A549 (cell line): Measurements from ENCODE around the gene CDCA7L. TPM values are rescaled to one million over a fixed set of nuclear protein-coding genes. Genes with fewer than 3 reads are reported as not detected.

Experiments
- ATAC-seq, 2 experiments: fragments of 200-7000 bp in 1 of 2; fragments of >200 bp in 1 of 2; cut with Nextera tagmentation in 1 of 2; cut with Tn5 transposase in 1 of 2; 3 replicates each; pipeline versions ENCODE4 v1.8.0 to v1.9.1; 2018 to 2020; ENCODE audit warnings: mild to moderate bottlenecking in 1 of 2, moderate library complexity in 1 of 2
- CTCF ChIA-PET: fragments of 300-600 bp; sonication (Branson Sonifier 250); formaldehyde crosslinking; extraction: SDS; loops from one replicate; lab custom pipeline; 2021; ENCODE audit warnings: antibody characterized with exemption, inconsistent platforms; lab: Yijun Ruan, JAX
- POLR2A ChIA-PET: fragments of 350-600 bp; formaldehyde crosslinking; extraction: SDS; loops from one replicate; lab custom pipeline; 2021; ENCODE audit warnings: antibody characterized with exemption, inconsistent platforms; lab: Yijun Ruan, JAX
- DNase-seq, 2 experiments: peaks; one replicate each; pipeline versions ENCODE4 v3.0.0 to v3.0.0-alpha.2; 2011 to 2016; ENCODE audit warnings: low read depth in 1 of 2, low spot score in 1 of 2
- FAIRE-seq: peaks from 2 replicates; lab custom pipeline; 2011; peaks lifted over from hg19 to GRCh38; lab: Jason Lieb, UNC
- H3K27ac ChIP-seq, 2 experiments: fragments of >200 bp; sonication (Bioruptor Twin); formaldehyde crosslinking; 3 replicates each; pipeline ENCODE4 v1.5.1; 2016 to 2017
- H3K4me1 ChIP-seq: fragments of >200 bp; sonication (Bioruptor Twin); formaldehyde crosslinking; 3 replicates; pipeline ENCODE4 v1.6.1; 2016
- H3K4me2 ChIP-seq: fragments of >200 bp; sonication (Bioruptor Twin); formaldehyde crosslinking; 3 replicates; pipeline ENCODE4 v1.6.1; 2016
- H3K4me3 ChIP-seq: fragments of >200 bp; sonication (Bioruptor Twin); formaldehyde crosslinking; 3 replicates; pipeline ENCODE4 v1.5.1; 2016
- H3K9me3 ChIP-seq: fragments of >200 bp; sonication (Bioruptor Twin); formaldehyde crosslinking; 3 replicates; pipeline ENCODE4 v1.6.1; 2016
- BCL3 ChIP-seq: fragments of >200 bp; sonication (Bioruptor Twin); formaldehyde crosslinking; IDR thresholded peaks from 3 replicates; pipeline ENCODE4 v1.6.1; 2016
- CBX2 ChIP-seq: fragments of 200-600 bp; sonication (generic); IDR thresholded peaks from 2 replicates; pipeline ENCODE4 v1.6.1; 2016; ENCODE audit warnings: low read depth, mild to moderate bottlenecking, borderline replicate concordance
- CEBPB ChIP-seq, 2 experiments: fragments of >200 bp in 1 of 2; sonication (Bioruptor Twin) in 1 of 2; formaldehyde crosslinking in 1 of 2; IDR thresholded peaks; 2 replicates each; pipeline ENCODE4 v1.6.1; 2012 to 2016
- CHD4 ChIP-seq: fragments of 200-600 bp; sonication (generic); IDR thresholded peaks from 2 replicates; pipeline ENCODE4 v1.6.1; 2016; ENCODE audit warnings: antibody characterized with exemption, mild to moderate bottlenecking, borderline replicate concordance
- ELK1 ChIP-seq: fragments of 150-350 bp; IDR thresholded peaks from 2 replicates; pipeline ENCODE4 v1.6.1; 2014; ENCODE audit warnings: low read depth, mild to moderate bottlenecking, low read length
- HEYL ChIP-seq: fragments of 250-450 bp; sonication (Bioruptor Pico); IDR thresholded peaks from 2 replicates; pipeline ENCODE4 v1.8.0; 2021; ENCODE audit warnings: mild to moderate bottlenecking, moderate library complexity
- HOXB13 ChIP-seq: fragments of 250-450 bp; sonication (Bioruptor Pico); IDR thresholded peaks from 2 replicates; pipeline ENCODE4 v1.5.0; 2020; ENCODE audit warnings: low read depth, mild to moderate bottlenecking, moderate library complexity
- HOXB5 ChIP-seq: fragments of 250-450 bp; sonication (Bioruptor Pico); IDR thresholded peaks from 2 replicates; pipeline ENCODE4 v1.5.0; 2020; ENCODE audit warnings: mild to moderate bottlenecking, moderate library complexity
- NPAS2 ChIP-seq: fragments of 250-450 bp; sonication (Bioruptor Pico); IDR thresholded peaks from 2 replicates; pipeline ENCODE4 v1.8.0; 2022; ENCODE audit warnings: mild to moderate bottlenecking, moderate library complexity, borderline replicate concordance
- NR3C1 ChIP-seq: fragments of >200 bp; sonication (Bioruptor Twin); formaldehyde crosslinking; IDR thresholded peaks from 3 replicates; pipeline ENCODE4 v1.6.1; 2017
- PHF8 ChIP-seq: fragments of 200-600 bp; sonication (generic); IDR thresholded peaks from 2 replicates; pipeline ENCODE4 v1.6.1; 2016; ENCODE audit warnings: low read depth, mild to moderate bottlenecking, antibody characterized with exemption, moderate library complexity, borderline replicate concordance
- RAD21 ChIP-seq, 2 experiments: fragments of >200 bp in 1 of 2; sonication (Bioruptor Twin) in 1 of 2; formaldehyde crosslinking in 1 of 2; IDR thresholded peaks in 1 of 2; conservative IDR thresholded peaks in 1 of 2; 2 replicates in 1 of 2; 3 replicates in 1 of 2; pipeline ENCODE4 v1.6.1; 2012 to 2018; ENCODE audit warnings: inconsistent platforms in 1 of 2
- RFX5 ChIP-seq: fragments of 450-650 bp; IDR thresholded peaks from 2 replicates; pipeline ENCODE4 v1.7.1; 2014; ENCODE audit warnings: antibody characterized with exemption, mild to moderate bottlenecking, moderate library complexity
- USF2 ChIP-seq: fragments of 450-650 bp; IDR thresholded peaks from 2 replicates; pipeline ENCODE4 v1.6.1; 2014; ENCODE audit warnings: antibody characterized with exemption
- ZC3H11A ChIP-seq: fragments of 450-650 bp; IDR thresholded peaks from 2 replicates; pipeline ENCODE4 v1.6.1; 2014; ENCODE audit warnings: antibody characterized with exemption, mild to moderate bottlenecking
- ZFP36 ChIP-seq: fragments of 450-650 bp; IDR thresholded peaks from 2 replicates; pipeline ENCODE4 v1.6.1; 2014; ENCODE audit warnings: borderline replicate concordance; ENCODE audit not compliant: partially characterized antibody
- ZNF302 ChIP-seq: fragments of 250-450 bp; sonication (Bioruptor Pico); IDR thresholded peaks from 2 replicates; pipeline ENCODE4 v1.9.0; 2021; ENCODE audit warnings: inconsistent platforms, mild to moderate bottlenecking, moderate library complexity
- ZSCAN20 ChIP-seq: fragments of 250-450 bp; sonication (Bioruptor Pico); IDR thresholded peaks from 2 replicates; pipeline ENCODE4 v1.8.0; 2022; ENCODE audit warnings: mild to moderate bottlenecking, moderate library complexity
- WGBS: methylation state at CpG from one replicate; pipeline ENCODE4 v1.1.6; 2017; ENCODE audit errors: missing lambda C conversion rate; 5-methylcytosine and 5-hydroxymethylcytosine counted together
- polyA plus RNA-seq, 4 experiments: library from polyadenylated mRNA; depleted of rRNA in 3 of 4; stranded (reverse); fragments of >200 nt; fragmentation: RNase III in 1 of 4; extraction: RNeasy Plus Mini Kit Qiagen cat#74134 plus additional on column Dnase treatment in 1 of 4; gene quantifications; 2 replicates in 3 of 4; 3 replicates in 1 of 4; pipeline ENCODE4 v1.2.3, GENCODE V29; 2011 to 2017
- TF ChIP-seq, protein P1 (sequence below): fragments of 250-450 bp; sonication (Bioruptor Pico); IDR thresholded peaks from 2 replicates; pipeline ENCODE4 v1.5.0; 2020; ENCODE audit warnings: low read depth, mild to moderate bottlenecking, moderate library complexity
- TF ChIP-seq, protein P2 (sequence below): IDR thresholded peaks from 2 replicates; pipeline ENCODE4 v1.6.1; 2012
- TF ChIP-seq, protein P3 (sequence below): fragments of 250-450 bp; sonication (Bioruptor Pico); IDR thresholded peaks from 2 replicates; pipeline ENCODE4 v1.5.0; 2021; ENCODE audit warnings: mild to moderate bottlenecking, moderate library complexity, borderline replicate concordance
- TF ChIP-seq, protein P4 (sequence below): fragments of >200 bp; sonication (Bioruptor Twin); formaldehyde crosslinking; IDR thresholded peaks from 3 replicates; pipeline ENCODE4 v1.5.1; 2016

Gene CDCA7L
- polyA plus RNA-seq, 2 of the 4 experiments (the other 2 are of a cell fraction): 20.8 to 27.8 TPM

DNA sequence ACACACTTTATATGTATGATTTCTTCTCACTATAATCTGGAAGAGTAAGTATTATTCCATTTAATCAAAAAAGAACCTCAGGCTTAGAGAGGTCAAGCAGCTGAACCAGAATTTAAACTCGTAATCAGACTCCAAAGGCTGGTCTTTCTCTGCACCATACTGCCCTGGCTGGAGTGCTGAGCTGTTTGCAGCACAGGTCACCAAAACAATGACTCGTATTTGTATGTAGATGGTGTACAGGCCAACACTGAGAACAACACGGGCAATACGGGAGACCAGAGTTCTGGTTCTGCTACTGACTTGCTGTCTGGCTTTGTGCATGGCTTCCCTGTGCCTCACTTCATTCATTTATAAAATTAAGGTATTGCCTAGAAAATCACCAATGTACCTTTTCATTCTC lies 57.9 kb downstream of the CDCA7L start:
- DNase-seq (no peak), ATAC-seq (no peak), FAIRE-seq (no peak)
- ChIA-PET CTCF (no interaction called here), POLR2A (no interaction called here)
- TF ChIP-seq HEYL (no peak), CBX2 (no peak), HOXB13 (CRISPR knock-in tag) (no peak), RAD21 (conservative IDR thresholded peaks at IDR 0.05 in 1 of 2, IDR thresholded peaks at IDR 0.05 in 1 of 2) (no peak), USF2 (no peak)
- TF ChIP-seq, protein P1, sequence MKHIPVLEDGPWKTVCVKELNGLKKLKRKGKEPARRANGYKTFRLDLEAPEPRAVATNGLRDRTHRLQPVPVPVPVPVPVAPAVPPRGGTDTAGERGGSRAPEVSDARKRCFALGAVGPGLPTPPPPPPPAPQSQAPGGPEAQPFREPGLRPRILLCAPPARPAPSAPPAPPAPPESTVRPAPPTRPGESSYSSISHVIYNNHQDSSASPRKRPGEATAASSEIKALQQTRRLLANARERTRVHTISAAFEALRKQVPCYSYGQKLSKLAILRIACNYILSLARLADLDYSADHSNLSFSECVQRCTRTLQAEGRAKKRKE (CRISPR knock-in tag): no peak
- 55% methylated on average over 4 of the region's 4 CpGs for WGBS
- no peaks in the 10 kb centered on the region for H3K4me1 ChIP-seq
- H3K4me2 ChIP-seq: no peak overlapping the region
- H3K4me3 ChIP-seq: no peak overlapping the region
- no peak overlapping the region for H3K27ac ChIP-seq
- H3K9me3 ChIP-seq: no peaks in the 10 kb centered on the region

- WGBS: 81% methylated on average over 2 of the region's 2 CpGs
- POLR2A ChIA-PET: no interaction called here
- H3K4me1 ChIP-seq: no peaks in the 10 kb centered on the region
- CTCF ChIA-PET: no interaction called here
- ATAC-seq: no peak
- H3K4me2 ChIP-seq: no peak overlapping the region
- no peak overlapping the region for H3K27ac ChIP-seq
- no peak for FAIRE-seq
- H3K4me3 ChIP-seq: no peak overlapping the region
- no peak for TF ChIP-seq BCL3
- no peak for TF ChIP-seq NPAS2 (CRISPR knock-in tag)
- TF ChIP-seq ELK1: no peak
- TF ChIP-seq PHF8: no peak
- TF ChIP-seq, protein P2, sequence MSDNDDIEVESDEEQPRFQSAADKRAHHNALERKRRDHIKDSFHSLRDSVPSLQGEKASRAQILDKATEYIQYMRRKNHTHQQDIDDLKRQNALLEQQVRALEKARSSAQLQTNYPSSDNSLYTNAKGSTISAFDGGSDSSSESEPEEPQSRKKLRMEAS: no peak
- TF ChIP-seq CHD4: no peak
- no peak for TF ChIP-seq CEBPB (IDR thresholded peaks at IDR 0.05)
- TF ChIP-seq HOXB5 (CRISPR knock-in tag): no peak
- TF ChIP-seq, protein P3, sequence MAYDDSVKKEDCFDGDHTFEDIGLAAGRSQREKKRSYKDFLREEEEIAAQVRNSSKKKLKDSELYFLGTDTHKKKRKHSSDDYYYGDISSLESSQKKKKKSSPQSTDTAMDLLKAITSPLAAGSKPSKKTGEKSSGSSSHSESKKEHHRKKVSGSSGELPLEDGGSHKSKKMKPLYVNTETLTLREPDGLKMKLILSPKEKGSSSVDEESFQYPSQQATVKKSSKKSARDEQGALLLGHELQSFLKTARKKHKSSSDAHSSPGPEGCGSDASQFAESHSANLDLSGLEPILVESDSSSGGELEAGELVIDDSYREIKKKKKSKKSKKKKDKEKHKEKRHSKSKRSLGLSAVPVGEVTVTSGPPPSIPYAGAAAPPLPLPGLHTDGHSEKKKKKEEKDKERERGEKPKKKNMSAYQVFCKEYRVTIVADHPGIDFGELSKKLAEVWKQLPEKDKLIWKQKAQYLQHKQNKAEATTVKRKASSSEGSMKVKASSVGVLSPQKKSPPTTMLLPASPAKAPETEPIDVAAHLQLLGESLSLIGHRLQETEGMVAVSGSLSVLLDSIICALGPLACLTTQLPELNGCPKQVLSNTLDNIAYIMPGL (CRISPR knock-in tag): no peak
- TF ChIP-seq, protein P1 (CRISPR knock-in tag): no peak
- no peak for TF ChIP-seq CBX2
- no peak for TF ChIP-seq NR3C1
- no peak for TF ChIP-seq ZFP36
- no peak for TF ChIP-seq ZC3H11A
- no peak for TF ChIP-seq ZNF302 (CRISPR knock-in tag)
- TF ChIP-seq RFX5: no peak
- no peak for TF ChIP-seq ZSCAN20 (CRISPR knock-in tag)
- TF ChIP-seq, protein P4, sequence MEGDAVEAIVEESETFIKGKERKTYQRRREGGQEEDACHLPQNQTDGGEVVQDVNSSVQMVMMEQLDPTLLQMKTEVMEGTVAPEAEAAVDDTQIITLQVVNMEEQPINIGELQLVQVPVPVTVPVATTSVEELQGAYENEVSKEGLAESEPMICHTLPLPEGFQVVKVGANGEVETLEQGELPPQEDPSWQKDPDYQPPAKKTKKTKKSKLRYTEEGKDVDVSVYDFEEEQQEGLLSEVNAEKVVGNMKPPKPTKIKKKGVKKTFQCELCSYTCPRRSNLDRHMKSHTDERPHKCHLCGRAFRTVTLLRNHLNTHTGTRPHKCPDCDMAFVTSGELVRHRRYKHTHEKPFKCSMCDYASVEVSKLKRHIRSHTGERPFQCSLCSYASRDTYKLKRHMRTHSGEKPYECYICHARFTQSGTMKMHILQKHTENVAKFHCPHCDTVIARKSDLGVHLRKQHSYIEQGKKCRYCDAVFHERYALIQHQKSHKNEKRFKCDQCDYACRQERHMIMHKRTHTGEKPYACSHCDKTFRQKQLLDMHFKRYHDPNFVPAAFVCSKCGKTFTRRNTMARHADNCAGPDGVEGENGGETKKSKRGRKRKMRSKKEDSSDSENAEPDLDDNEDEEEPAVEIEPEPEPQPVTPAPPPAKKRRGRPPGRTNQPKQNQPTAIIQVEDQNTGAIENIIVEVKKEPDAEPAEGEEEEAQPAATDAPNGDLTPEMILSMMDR: no peak
- DNase-seq: no peak
- H3K9me3 ChIP-seq: no peaks in the 10 kb centered on the region
These were observed 58.3 kb downstream of the CDCA7L start for GRCh38 chr7:21887353-21887752.
